Cerebellar nuclear complex (tissue), 1 donor: ENCODE data around the gene RANBP9.

Experiments
- DNase-seq, 2 experiments: peaks; one replicate each; lab custom pipeline; 2025; lab: John Stamatoyannopoulos, UW

RANBP9 gene

DNA sequence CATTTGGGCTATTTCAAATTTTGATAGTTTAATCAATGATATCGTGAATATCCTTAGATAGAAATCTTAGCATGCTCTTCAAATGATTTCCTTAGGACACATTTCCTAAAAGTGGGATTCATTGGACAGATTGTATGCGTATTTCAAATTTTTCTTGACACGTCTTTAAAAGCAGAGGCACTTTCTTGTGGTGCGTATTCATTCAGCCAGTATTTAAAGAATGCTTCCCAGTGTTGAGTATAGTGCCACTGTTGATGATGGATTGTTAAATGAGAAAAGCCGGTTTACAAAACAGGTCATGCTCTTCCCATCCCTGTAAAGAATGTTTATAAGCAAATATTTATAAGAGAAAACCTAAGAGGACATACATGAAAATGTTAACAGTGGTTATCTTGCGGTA lies 111.6 kb downstream of the RANBP9 start:
- no peak for DNase-seq

DNA sequence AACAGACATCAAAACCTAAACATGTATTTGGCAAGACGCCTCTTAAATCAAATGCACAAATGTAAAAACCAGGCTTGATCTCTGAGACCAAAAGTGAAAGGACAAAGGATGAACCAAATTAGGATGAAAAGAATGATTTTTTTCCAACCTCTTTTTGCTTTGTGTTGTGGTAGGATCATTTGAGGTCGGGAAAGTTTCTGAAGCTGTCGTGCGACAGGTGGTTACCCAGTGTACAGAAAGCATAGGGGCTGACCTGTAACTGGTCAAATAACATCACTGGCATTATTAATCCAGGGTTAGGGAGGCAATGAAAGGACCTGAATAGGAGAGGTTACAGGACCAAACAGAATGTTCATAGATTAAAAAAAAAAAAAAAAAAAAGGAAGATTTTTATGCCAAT lies 114.6 kb downstream of the RANBP9 start:
- no peak for DNase-seq

DNA sequence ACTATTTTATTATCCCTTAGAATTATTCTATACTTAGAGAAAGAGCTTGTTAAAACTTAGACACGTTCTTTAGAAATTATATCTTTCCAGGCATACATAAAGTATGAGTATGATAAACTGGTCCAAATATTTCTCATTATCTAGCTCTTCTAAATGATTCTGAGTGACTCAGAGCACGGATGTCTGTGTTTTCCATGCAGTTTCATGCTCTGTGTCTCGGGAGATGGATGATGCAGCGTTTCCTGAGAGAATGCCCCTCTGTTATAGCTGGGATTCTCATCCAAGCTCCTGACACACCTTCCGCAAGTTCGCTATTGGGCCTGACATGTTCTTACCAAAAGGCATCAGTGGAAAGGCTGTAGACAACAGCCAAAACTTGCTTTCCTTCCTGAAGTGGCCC lies 117.9 kb downstream of the RANBP9 start:
- no peak for DNase-seq

DNA sequence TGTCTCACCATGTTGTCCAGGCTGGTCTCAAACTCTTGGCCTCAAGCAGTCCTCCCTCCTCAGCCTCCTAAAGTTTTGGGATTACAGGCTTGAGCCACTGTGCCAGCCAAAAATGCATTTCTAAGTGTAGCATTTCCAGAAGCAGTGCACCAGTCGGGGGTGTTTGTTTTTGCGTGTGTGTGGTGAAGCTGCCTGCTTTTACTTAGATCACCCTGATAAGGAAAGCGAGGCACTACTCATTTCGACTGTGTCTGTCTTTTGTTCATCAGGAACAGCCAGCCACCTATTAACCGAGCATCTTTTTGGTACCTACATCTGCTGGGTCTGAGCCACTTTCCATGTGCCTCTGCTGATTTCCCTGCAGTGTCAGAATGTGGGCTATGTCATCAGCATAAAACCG lies 118.5 kb downstream of the RANBP9 start:
- DNase-seq = no peak

DNA sequence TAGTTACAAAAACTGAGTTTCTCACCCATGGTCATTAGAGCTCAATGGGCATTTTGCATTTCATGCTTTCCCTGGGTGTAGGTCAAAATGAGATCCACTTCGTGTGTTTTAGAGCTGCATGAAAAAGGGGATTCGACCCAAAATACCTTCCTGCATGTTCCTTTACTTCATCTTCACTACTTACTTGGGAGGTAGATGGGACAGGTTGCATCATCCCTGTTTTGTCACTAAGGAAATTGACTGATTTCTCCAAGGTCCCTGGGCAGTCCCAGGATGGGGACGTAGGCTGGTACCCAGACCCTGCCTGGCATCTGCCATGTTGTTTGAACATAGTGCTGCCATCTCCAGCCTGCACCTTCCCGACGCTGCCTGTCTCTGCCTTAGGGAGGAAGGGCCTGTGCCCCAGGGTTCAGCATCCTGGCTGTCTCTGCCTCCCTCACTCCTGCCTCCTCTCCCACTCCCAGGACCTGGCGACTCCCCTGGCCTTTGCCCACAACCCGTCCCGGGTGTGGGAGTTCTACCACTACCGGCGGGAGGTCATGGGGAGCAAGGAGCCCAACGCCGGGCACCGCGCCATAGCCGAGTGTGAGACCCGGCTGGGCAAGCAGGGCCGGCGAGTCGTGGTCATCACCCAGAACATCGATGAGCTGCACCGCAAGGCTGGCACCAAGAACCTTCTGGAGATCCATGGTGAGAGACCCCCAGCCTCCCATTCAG lies 120.3 kb downstream of the RANBP9 start:
- DNase-seq = no peak

DNA sequence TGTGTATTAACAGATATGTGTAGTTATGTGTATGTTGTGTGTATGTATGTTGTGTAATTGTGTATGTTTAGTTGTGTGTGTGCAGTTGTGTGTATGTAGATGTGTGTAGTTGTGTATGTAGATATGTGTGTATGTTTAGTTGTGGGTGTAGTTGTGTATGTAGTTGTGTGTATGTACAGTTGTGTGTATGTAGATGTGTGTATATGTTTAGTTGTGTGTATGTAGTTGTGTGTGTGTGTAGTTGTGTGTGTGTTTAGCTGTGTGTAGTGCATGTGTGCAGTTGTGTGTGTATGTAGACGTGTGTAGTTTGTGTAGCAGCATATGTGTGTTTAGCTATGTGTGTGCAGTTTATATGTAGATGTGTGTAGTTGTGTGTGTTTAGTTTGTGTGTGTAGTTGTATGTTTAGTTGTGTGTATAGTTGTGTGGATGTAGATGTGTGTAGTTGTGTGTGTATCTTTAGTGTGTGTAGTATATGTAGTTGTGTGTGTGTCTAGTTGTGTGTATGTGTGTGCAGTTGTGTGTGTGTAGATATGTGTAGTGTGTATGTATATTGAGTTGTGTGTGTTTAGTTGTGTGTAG lies 121.0 kb downstream of the RANBP9 start:
- DNase-seq = no peak

DNA sequence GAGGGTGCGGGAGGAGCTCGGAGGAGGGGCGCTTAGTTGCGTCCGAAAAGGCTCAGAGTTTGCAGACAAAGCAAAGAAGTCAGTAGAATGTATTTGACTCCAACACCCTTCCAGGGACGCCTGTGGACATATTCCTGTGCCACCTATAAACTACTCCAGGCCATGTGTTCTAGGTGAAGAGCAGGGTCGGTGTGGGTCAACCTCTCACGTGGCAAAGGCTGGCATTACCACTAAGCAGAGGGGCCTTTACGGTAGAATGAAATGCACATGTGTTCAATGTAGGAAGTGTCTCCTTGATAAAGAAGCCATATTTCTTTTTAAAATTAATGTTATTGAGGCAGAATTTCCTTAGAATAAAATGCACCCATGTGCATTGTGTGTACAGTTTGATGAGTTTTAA lies 121.8 kb downstream of the RANBP9 start:
- DNase-seq = no peak

DNA sequence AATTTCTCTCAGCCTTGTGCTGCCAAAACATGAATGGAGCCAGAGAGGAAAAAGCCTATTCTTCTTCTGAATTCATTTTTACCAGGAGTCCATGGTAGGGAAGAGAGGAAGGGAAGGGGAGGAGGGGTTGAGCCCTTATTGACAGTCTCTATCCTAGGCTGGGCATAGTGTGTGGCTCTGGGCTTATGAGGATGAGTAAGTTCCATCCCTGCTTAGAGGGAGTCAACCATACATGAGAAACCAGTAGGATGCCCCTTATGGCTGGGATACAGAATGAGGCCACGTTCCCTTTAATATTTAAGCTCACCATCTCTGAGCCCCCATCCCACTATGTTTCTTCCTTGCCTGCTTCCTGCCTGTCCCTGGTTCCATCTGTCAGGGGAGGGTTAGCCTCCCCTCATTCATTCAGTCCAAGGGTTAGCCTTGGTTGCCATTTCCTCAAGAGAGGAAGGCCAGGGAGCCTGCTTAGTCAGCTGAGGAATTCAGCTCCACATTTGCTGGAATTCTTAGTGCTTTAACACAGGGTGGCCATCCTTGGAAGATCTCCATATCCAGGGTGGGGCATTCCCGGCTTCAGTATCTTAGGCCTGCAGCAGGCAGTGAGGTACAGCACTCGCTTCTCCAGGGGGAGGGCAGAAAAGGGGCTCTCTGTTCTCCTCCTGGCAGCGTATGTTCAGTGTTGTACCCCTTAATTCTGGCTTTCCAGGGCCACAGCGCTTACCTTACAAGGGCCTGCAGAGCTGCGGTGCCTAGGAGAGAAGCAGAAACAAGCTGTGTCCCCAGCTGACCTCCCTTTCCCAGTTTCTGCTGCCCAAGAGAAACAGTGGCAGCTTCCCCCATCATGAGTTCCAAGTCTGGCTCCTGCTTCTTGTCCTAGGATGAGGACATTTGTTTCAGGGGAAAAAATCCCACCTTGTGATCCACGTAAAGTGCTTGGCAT lies 124.8 kb downstream of the RANBP9 start:
- no peak for DNase-seq

DNA sequence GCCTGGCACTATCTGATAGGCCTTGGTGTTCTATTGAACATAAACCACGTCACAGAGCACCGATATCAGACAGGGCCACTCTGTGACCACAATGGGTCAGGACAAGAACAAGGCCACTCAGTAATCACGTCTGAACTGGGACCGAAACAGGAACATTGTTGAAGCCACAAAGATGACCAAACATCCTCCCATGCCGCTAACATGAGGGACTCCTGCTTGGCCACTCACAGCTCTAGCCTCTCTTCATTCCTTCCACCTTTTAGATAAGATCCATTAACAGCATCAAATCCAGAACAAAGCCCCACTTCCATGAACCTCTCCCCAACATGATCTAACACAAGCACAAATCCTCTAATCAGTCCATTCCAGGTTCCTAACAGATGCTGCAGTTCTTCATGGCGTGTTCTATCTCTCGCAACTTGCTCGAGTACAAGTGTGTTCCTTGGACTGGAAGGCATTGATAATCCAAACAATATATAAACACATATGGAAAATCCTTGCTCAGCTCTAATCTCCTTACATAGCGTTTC lies 129.9 kb downstream of the RANBP9 start:
- no peak for DNase-seq

DNA sequence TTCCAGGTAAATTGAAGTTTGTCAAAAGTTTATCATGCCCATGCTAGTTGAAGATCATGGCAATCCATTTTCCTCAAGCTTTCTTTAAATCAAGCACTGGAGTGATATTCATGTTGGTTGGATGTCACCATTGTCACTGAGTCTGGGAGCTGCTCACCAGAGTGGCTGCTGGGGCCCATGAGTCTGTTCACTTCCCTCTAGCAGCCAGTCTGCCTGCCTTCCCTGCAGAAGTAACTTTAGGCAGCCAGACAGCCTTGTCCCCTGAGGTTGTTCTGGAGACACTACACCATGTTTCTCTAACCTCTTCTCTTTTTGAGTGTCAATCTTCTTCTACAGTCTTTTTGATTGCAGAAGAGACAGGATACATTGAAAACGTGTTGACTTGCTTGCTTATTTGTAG lies 131.7 kb downstream of the RANBP9 start:
- DNase-seq = no peak

DNA sequence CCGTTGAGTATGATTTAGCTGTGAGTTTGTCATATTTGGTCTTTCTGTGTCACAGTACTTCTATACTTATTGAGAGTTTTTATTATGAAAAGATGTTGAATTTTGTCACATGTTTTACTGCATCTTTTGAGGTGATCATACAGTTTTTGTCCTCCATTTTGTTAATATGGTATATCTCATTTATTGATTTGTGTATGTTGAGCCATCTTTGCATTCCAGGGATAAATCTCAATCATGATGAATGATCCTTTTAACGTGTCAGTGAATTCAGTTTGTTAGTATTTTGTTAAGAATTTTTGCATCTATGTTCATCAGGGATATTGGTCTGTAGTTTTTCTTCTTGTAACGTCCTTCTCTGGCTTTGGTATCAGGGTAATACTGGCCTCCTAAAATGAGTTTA lies 133.7 kb downstream of the RANBP9 start:
- no peak for DNase-seq

DNA sequence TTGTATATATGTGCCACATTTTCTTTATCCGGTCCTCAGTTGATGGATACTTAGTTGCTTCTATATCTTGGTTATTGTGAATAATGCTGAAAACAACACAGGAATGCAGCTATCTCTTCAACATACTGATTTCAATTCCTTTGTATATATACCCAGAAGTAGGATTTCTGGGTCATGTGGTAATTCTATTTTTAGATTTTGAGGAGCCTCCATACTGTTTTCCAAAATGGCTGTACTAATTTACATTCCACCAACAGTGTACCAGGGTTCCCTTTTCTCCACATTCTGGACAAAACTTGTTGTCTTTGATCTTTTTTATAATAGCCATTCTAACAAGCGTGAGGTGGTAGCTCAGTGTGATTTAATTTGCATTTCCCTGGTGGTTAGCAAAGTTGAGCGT lies 135.6 kb downstream of the RANBP9 start:
- DNase-seq = no peak

DNA sequence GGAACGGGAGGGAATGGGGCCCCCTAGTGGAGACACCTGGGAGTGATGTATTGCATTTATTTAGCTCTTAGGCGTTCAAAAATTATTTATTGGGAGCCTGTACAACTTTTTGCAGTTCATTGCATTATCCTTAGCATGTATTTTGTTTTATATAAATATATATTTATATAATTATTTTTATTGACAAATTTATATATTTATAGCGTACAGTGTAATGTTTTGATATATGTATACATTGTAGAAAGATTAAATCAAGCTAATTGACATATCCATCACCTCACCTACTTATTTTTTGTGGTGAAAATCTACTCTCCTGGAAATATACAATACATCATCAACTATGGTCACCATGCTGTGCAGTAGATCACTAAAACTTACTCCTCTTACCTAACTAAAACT lies 136.3 kb downstream of the RANBP9 start:
- no peak for DNase-seq

DNA sequence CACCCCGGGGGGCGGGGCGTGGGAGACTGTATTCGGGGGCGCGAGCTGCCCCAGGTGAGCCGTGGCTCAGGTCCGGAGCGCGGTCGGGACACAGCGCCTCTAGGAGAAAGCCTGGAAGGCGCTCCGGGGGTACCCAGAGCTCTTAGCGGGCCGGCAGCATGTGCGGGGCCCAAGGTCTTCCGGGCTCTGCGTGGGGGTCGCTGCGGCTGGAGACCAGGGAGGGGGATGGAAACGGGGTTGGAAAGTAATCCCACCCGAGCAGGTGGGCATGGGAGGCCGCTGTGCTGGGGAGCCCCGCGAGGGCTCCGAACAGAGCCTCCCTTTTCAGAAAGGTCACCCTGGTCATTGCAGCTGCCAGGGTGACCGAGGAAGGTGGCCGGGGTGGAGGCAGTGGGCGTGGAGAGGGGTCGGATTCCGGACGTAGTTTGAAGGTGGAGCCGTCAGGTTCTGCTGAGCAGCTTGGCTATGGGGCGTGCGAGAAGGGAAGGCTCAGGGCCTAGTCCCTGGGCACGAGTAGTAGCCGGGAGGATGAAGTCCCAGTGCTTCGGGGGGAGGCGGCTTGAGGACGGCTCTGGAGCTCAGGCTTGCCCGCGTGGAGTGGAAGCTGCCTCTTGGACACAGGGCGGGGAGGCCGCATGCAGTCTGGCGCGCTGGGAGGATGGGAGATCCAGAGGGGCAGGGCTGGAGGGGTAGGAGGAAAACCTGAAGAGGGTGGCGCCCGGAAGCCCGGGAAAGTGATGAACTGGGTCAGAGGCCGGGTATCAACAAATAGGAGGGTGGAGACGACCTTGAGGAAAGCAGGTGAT lies 136.9 kb downstream of the RANBP9 start, which contains the start of gene SIRT5:
Gene SIRT5, plus strand, starts transcription at position 31 of the 806 bp plus-strand sequence. CDS start 9,510 bp downstream, outside the sequence.
- peak in 1 of 2 experiments; percentile 74 for DNase-seq

DNA sequence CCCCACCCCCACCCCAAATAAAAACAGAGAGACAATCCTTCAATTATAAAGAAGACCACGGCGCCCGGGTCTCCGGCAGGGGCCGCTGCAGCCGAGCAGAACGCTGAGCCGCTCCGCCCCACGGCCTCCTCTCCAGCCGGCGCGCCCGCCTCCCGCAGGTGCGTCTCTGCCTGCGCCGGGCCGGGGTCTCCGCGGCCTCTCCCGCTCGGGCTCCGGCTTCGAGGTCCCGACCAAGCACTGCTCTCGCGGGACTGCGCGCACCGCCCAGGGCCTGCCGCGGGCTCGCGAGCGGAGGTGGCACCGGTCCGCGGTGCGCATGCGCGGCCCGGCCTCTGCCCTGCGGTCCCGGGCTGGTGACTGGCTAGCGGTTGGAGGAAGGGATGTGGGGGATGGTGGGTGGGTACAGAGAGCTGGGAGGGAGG lies 137.5 kb downstream of the RANBP9 start:
- peak in 1 of 2 experiments; percentile 52 for DNase-seq

DNA sequence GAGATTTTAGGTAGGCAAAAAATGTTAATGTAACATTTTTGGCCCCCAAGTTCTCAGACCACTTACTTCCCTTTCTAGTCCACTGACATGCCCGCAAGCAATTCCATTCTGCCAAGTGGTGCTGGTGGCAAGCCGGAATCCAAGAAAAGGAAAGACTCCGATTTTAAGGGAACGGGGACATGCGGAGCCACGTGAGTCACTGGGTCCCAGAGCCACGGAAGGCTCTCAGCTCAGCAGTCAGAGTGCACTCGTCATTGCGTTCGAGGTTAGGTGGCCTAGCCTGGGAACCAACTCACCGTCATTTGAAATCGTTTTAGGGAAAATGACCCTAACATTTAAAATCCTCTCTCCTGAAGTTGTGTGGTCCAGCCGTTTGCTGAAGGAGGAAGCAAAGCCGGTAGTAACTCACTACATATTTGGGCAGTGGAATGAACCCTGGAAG lies 137.9 kb downstream of the RANBP9 start:
- DNase-seq = no peak

DNA sequence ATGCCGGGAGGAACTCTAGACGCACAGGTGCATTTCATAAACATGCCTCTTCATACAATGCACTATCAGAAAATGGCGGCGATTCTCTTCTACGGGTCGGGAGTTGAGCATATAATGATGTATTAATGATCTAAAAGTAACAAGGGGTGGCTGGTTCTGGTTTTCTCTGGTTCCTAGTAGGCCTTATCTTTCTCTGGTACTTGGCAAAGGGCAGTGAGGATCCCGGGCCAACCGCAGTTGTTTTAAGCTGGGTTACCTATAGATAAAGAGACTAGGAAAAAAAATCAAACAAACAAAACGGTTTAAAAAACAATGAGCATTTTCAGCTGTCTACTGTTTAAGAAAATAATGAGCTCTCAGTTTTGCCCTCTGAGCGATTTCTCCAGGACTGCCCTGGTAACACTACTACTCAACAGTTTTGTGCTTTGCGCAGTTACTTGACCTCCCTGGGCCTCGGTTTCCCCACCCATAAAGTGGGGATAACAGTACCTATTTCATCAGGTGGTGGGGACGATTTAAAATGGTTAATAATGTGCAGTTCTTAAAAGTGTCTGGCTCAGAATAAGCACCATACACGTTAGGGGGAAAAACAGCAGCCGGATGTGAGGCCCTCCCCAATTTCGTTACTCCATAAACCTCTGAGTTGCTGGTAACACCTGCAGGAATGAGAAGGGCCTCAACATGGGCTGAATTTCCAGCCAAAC lies 138.5 kb downstream of the RANBP9 start:
- no peak for DNase-seq

DNA sequence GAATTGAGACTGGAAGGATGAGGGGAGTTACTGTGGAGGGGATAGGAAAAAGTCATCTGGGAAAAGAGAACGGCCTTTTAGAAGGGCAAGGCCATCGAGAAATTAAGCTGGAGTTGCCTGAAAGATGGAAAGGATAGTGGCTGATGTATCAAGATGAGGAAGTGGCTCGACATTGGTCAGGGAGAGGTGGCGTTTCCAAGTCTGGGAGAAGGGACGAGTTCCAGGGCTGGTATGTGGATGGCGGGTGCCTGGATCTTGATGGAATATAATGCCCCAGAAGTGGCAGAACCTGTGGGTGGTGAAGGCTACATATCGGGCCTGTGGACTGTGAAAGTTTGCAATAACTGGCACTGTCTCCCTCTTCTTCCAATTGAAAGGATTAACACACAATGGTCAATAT lies 139.4 kb downstream of the RANBP9 start:
- no peak for DNase-seq
